ENCODE data around the gene USP53.

The USP53 gene

GRCh38 chr4:119227690-119228089 is 15.2 kb downstream of the USP53 start (continued):
- TF ChIP-seq, protein P1, sequence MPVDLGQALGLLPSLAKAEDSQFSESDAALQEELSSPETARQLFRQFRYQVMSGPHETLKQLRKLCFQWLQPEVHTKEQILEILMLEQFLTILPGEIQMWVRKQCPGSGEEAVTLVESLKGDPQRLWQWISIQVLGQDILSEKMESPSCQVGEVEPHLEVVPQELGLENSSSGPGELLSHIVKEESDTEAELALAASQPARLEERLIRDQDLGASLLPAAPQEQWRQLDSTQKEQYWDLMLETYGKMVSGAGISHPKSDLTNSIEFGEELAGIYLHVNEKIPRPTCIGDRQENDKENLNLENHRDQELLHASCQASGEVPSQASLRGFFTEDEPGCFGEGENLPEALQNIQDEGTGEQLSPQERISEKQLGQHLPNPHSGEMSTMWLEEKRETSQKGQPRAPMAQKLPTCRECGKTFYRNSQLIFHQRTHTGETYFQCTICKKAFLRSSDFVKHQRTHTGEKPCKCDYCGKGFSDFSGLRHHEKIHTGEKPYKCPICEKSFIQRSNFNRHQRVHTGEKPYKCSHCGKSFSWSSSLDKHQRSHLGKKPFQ (tag by site-specific recombination; IDR thresholded peaks at IDR 0.05): no peak
- TF ChIP-seq PRDM10 (tag by site-specific recombination; IDR thresholded peaks at IDR 0.05) (no peak), HOXC10 (CRISPR knock-in tag; IDR thresholded peaks at IDR 0.05) (no peak)
- TF ChIP-seq, protein P2, sequence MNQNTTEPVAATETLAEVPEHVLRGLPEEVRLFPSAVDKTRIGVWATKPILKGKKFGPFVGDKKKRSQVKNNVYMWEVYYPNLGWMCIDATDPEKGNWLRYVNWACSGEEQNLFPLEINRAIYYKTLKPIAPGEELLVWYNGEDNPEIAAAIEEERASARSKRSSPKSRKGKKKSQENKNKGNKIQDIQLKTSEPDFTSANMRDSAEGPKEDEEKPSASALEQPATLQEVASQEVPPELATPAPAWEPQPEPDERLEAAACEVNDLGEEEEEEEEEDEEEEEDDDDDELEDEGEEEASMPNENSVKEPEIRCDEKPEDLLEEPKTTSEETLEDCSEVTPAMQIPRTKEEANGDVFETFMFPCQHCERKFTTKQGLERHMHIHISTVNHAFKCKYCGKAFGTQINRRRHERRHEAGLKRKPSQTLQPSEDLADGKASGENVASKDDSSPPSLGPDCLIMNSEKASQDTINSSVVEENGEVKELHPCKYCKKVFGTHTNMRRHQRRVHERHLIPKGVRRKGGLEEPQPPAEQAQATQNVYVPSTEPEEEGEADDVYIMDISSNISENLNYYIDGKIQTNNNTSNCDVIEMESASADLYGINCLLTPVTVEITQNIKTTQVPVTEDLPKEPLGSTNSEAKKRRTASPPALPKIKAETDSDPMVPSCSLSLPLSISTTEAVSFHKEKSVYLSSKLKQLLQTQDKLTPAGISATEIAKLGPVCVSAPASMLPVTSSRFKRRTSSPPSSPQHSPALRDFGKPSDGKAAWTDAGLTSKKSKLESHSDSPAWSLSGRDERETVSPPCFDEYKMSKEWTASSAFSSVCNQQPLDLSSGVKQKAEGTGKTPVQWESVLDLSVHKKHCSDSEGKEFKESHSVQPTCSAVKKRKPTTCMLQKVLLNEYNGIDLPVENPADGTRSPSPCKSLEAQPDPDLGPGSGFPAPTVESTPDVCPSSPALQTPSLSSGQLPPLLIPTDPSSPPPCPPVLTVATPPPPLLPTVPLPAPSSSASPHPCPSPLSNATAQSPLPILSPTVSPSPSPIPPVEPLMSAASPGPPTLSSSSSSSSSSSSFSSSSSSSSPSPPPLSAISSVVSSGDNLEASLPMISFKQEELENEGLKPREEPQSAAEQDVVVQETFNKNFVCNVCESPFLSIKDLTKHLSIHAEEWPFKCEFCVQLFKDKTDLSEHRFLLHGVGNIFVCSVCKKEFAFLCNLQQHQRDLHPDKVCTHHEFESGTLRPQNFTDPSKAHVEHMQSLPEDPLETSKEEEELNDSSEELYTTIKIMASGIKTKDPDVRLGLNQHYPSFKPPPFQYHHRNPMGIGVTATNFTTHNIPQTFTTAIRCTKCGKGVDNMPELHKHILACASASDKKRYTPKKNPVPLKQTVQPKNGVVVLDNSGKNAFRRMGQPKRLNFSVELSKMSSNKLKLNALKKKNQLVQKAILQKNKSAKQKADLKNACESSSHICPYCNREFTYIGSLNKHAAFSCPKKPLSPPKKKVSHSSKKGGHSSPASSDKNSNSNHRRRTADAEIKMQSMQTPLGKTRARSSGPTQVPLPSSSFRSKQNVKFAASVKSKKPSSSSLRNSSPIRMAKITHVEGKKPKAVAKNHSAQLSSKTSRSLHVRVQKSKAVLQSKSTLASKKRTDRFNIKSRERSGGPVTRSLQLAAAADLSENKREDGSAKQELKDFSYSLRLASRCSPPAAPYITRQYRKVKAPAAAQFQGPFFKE (tag by site-specific recombination; IDR thresholded peaks at IDR 0.05; ENCODE audit: borderline replicate concordance): no peak

DNA sequence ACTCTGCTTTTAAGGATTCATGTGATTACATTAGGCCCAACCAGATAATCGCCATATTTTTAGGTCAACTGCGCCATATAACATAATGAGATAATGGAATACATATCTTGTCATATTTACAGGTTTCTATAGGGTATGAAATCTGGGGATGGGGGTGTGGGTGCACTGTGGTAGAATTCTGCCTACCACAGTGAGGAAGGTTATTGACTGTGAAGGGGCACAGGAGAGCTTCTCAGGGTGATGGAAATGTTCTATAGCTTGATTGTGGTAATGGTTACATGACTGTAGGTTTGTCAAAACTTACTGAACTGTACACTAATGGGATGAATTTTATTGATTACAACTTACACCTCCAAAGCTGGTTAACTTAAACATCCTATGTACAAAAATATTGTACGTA is 15.9 kb downstream of the USP53 start:
- POLR2A ChIA-PET: no interaction called here
- CTCF ChIA-PET: interaction anchor here (1.0 to 1.2 kb wide), 2 partner anchors 9 to 16 kb away, joined by 3 read pairs; partner anchors contain the start of gene USP53
- peaks cover 0 to 20% of the 10 kb centered on the region in 2 experiments; a peak in 1 of 3 replicates for H3K36me3 ChIP-seq (ENCODE audit: control insufficient read depth in 2 of 2, insufficient read depth in 1 of 2, low read length in 2 of 2)
- H3K9me3 ChIP-seq (ENCODE audit: control insufficient read depth, insufficient read depth, low read depth, low read length): no peaks in the 10 kb centered on the region
- H3K4me3 ChIP-seq (ENCODE audit: low read depth, low read length): no peak overlapping the region
- no peaks in the 10 kb centered on the region for H3K4me1 ChIP-seq (ENCODE audit: control insufficient read depth, insufficient read depth, low read length)
- no peak overlapping the region for H3K27ac ChIP-seq (ENCODE audit: extremely low read depth, low read depth, low read length)
- TF ChIP-seq, protein P3, sequence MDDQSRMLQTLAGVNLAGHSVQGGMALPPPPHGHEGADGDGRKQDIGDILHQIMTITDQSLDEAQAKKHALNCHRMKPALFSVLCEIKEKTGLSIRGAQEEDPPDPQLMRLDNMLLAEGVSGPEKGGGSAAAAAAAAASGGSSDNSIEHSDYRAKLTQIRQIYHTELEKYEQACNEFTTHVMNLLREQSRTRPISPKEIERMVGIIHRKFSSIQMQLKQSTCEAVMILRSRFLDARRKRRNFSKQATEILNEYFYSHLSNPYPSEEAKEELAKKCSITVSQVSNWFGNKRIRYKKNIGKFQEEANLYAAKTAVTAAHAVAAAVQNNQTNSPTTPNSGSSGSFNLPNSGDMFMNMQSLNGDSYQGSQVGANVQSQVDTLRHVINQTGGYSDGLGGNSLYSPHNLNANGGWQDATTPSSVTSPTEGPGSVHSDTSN (CRISPR knock-in tag; IDR thresholded peaks at IDR 0.05): no peak
- TF ChIP-seq ZNF114 (tag by site-specific recombination; IDR thresholded peaks at IDR 0.05): no peak
- TF ChIP-seq ZNF214 (tag by site-specific recombination; IDR thresholded peaks at IDR 0.05; ENCODE audit: borderline replicate concordance): no peak
- no peak for TF ChIP-seq ZBTB44 (tag by site-specific recombination; IDR thresholded peaks at IDR 0.05)
- TF ChIP-seq ZSCAN5A (tag by site-specific recombination; IDR thresholded peaks at IDR 0.05): no peak
- TF ChIP-seq ZNF433 (tag by site-specific recombination; IDR thresholded peaks at IDR 0.05; ENCODE audit: low read depth): no peak
- TF ChIP-seq ZNF155 (tag by site-specific recombination; IDR thresholded peaks at IDR 0.05): no peak
- TF ChIP-seq, protein P4, sequence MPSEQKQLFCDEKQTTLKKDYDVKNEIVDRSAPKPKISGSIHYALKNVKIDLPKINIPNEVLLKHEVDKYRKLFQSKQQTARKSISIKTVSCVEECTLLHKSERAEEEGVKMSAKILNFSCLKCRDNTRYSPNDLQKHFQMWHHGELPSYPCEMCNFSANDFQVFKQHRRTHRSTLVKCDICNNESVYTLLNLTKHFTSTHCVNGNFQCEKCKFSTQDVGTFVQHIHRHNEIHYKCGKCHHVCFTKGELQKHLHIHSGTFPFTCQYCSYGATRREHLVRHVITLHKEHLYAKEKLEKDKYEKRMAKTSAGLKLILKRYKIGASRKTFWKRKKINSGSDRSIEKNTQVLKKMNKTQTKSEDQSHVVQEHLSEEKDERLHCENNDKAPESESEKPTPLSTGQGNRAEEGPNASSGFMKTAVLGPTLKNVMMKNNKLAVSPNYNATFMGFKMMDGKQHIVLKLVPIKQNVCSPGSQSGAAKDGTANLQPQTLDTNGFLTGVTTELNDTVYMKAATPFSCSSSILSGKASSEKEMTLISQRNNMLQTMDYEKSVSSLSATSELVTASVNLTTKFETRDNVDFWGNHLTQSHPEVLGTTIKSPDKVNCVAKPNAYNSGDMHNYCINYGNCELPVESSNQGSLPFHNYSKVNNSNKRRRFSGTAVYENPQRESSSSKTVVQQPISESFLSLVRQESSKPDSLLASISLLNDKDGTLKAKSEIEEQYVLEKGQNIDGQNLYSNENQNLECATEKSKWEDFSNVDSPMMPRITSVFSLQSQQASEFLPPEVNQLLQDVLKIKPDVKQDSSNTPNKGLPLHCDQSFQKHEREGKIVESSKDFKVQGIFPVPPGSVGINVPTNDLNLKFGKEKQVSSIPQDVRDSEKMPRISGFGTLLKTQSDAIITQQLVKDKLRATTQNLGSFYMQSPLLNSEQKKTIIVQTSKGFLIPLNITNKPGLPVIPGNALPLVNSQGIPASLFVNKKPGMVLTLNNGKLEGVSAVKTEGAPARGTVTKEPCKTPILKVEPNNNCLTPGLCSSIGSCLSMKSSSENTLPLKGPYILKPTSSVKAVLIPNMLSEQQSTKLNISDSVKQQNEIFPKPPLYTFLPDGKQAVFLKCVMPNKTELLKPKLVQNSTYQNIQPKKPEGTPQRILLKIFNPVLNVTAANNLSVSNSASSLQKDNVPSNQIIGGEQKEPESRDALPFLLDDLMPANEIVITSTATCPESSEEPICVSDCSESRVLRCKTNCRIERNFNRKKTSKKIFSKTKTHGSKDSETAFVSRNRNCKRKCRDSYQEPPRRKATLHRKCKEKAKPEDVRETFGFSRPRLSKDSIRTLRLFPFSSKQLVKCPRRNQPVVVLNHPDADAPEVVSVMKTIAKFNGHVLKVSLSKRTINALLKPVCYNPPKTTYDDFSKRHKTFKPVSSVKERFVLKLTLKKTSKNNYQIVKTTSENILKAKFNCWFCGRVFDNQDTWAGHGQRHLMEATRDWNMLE (tag by site-specific recombination; conservative IDR thresholded peaks at IDR 0.05; ENCODE audit: low read depth): no peak
- no peak for TF ChIP-seq GLIS1 (tag by site-specific recombination; IDR thresholded peaks at IDR 0.05)
